Omental fat pad (tissue), 4 donors: ENCODE results near the gene CCDC92. TPM values are rescaled to one million over a fixed set of nuclear protein-coding genes. Genes with fewer than 3 reads are reported as not detected.

Source experiments
- ATAC-seq: fragments of 150-250 bp; one replicate; pipeline ENCODE4 v1.9.1; 2016; ENCODE audit warnings: mild to moderate bottlenecking, moderate library complexity; ENCODE audit not compliant: low FRiP score
- DNase-seq: peaks from one replicate; pipeline ENCODE4 v3.0.0-alpha.2; 2019; ENCODE audit warnings: low spot score
- total RNA-seq, 4 donors: library from RNA; depleted of rRNA; stranded (reverse); fragments of >200 nt; gene quantifications; one replicate each; pipeline ENCODE4 v1.1.0, GENCODE V29; 2016
- TF ChIP-seq, protein P1 (sequence below), 3 donors: fragments of 450-650 bp; IDR thresholded peaks; one replicate each; pipeline ENCODE4 v1.5.1; 2016 to 2017; ENCODE audit warnings: antibody characterized with exemption in 3 of 3, mild to moderate bottlenecking in 3 of 3, moderate library complexity in 2 of 3

Gene CCDC92
- total RNA-seq, 4 donors from 2014 or later = 27.1 to 34.5 (median 32.0) TPM

DNA sequence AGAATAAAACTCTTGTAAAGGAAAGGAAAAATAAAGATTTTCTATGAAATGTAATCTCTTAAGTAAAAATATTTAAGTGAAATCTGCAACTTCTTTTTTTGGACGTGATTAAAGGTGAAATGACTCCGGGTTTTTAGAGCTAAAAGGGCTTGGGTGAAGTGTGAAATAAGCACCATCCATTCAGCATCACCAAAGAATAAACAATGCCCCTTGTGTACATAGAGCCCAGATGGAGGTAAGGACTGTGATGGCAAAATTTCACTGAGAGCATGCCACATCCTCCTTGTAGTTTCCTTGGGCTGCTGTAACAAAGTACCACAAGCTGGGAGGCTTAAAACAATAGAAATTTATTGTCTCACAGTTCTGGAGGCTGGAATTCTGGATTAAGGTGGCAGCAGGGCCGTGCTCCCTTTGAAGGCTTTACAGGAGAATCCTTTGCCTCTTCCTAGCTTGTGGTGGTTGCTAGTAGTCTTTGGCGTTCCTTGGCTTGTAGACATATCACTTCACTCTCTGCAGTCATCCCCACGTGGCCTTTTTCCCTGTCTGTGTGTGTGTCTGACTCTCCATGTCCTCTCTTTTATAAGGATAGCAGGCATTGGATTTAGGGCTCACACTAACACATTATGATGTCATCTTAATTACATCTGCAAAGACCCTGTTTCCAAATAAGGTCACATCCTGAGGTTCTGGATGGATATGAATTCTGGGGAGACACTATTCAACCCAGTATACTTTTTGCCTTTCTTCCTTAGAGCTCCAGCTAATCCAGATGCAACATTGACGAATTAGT lies 24.6 kb upstream of the CCDC92 start:
- ATAC-seq (no peak), DNase-seq (no peak)
- TF ChIP-seq, protein P1, sequence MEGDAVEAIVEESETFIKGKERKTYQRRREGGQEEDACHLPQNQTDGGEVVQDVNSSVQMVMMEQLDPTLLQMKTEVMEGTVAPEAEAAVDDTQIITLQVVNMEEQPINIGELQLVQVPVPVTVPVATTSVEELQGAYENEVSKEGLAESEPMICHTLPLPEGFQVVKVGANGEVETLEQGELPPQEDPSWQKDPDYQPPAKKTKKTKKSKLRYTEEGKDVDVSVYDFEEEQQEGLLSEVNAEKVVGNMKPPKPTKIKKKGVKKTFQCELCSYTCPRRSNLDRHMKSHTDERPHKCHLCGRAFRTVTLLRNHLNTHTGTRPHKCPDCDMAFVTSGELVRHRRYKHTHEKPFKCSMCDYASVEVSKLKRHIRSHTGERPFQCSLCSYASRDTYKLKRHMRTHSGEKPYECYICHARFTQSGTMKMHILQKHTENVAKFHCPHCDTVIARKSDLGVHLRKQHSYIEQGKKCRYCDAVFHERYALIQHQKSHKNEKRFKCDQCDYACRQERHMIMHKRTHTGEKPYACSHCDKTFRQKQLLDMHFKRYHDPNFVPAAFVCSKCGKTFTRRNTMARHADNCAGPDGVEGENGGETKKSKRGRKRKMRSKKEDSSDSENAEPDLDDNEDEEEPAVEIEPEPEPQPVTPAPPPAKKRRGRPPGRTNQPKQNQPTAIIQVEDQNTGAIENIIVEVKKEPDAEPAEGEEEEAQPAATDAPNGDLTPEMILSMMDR (IDR thresholded peaks at IDR 0.05) = no peak

DNA sequence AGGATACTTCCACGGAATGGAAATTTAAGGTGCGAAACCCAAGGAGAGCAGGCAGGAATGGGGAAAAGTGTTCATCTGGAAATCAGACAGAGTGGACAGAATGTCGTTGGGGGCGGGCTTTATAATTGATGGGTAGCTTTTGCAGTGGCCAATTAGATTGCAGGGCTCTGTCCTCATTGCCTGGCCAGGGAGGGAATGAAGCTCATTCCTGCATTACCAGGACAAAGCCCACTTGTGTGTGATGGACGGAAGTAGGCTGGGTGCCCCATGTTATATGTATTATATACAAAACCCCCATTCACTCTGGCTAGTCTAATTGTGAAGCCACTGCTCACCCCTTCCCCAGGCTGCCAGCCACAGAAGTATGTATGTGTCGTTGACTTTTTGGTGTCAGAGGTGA lies 23.9 kb upstream of the CCDC92 start:
- TF ChIP-seq, protein P1 (IDR thresholded peaks at IDR 0.05) = no peak
- DNase-seq = no peak
- ATAC-seq = no peak

DNA sequence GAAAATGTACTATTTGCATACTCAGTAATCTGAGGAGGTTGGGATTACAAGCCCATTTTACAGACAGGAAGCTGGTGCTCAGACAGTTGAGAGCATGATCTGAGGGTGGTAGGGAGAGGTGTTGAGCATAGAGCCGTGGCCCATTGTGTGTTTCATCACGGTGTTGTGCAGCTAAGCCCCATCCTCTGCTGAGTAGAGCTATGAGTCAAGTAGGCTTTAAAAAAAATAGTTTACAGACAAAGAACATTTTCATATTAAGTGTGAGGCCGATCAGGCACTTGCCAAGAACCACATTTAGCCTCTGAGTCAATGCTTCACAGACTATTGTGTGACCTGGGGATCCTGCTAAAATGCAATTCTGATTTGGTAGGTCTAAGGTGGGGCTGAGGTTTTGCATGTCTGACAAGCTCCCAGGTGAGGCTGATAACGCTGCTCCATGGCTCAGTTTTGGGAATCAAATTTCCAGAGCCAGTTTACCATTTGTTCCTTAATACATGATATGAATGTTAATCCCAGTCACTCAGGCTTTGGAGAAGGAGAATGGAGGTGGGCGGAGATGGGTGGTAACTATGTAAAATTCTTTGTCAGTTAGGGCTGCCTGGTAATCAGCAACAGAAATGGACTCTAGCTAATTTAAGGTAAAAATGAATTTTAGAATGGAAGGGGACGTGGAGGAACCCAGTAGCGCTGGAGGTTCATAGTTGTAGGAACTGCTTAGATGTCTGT lies 22.6 kb upstream of the CCDC92 start:
- ATAC-seq (no peak), DNase-seq (no peak)
- TF ChIP-seq, protein P1 (IDR thresholded peaks at IDR 0.05) = no peak

DNA sequence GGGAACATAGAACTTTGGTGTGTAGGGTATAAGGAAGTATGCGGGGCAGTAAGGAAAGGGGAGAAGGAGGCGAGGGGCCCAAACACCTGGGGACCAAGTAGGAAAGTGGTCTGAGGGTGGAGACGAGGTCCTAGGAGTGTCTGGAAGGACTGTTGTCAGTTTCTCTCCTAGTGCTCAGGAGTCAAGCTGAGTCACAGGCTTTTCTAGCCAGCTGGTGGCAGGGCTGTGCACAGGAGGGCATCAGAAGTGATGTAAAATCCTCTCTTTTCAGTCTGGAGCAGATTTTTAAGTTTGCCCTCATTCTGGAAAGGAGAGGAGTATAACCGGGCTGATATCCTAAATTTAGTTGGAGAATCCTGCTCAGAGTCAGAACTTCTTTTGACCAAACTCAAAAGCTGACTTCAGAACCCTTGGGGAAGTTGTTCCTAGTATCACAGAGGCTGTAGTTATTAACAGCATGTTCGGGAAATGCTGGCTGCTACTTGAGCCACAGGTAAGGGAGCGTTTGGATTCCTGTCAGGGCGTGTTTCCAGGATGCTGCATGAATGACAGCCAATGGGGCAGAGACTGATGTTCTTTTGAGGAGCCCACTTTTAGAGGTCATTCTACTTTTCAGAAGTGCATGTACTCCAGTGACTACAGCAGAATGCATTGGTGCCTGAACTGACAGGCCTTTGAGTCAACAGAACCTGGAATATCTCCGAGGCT lies 19.6 kb upstream of the CCDC92 start:
- DNase-seq (no peak), ATAC-seq (no peak)
- TF ChIP-seq, protein P1 (IDR thresholded peaks at IDR 0.05) = no peak

DNA sequence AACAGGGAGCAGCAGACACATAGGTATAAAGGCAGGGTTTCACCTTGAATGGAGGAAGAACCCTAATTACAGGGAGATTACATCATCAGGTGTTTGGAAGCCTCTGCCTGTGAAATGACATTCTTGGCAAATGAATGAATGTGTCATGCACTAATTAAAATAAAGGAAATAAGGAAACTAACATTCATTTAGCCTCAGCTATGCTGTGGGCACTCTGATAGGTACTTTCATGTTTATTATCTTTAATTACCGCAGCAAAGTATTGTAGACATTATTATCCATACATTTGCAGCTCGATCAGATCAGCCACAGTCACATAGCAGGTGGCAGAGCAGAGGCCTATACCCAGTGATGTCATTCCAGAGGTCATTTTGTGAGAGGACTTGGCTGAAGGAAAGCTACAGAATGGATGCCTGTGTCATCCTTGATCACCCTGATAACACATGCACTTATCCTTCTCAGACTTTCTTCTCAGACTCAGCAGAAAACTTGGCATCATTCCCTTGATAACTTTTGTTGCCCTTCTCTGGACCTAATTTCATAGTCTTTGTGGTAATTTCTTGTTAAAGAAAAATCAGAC lies 18.8 kb upstream of the CCDC92 start:
- no peak for ATAC-seq

DNA sequence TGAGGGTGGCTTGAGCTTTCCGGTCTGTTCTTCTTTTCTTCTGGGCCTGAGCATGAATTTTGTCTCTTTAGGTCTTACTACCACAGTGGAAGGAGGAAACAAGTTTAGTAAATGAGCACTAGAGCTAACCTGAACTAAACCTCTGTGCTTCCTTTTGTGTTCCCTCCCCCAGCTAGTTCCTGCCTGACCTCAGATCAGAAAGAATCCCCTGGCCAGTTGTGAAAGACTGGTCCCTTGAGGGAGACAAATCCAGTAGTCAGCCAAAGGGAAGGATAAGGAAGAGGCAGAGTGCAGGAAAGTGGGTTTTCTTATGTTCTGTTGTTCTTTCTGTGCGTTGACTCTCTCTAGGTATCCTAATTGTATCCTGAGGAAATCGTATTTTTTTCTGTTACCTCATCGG lies 17.9 kb upstream of the CCDC92 start:
- ATAC-seq = no peak
- DNase-seq = no peak
- TF ChIP-seq, protein P1 (IDR thresholded peaks at IDR 0.05) = no peak

More for the DNA sequence above, 18.8 kb upstream of the CCDC92 start:
- TF ChIP-seq, protein P1 (IDR thresholded peaks at IDR 0.05) = no peak
- DNase-seq = no peak
